NCI-H146 treated with DMSO at 0.1 percent for 48 hours (cell line): ENCODE measurements around the gene PRDM16.
"Not testable (repeated sequence)": the region's sequence is repeated elsewhere in the genome, so short reads cannot be mapped to it uniquely, and the experiment has no call there.

Source experiments
- DNase-seq: peaks from one replicate; lab custom pipeline; 2025; ENCODE audit not compliant: unreplicated experiment; lab: John Stamatoyannopoulos, UW

PRDM16 gene

GRCh38 chr1:3080053-3080955 lies 11.3 kb downstream of the PRDM16 start:
- DNase-seq = no peak

DNA sequence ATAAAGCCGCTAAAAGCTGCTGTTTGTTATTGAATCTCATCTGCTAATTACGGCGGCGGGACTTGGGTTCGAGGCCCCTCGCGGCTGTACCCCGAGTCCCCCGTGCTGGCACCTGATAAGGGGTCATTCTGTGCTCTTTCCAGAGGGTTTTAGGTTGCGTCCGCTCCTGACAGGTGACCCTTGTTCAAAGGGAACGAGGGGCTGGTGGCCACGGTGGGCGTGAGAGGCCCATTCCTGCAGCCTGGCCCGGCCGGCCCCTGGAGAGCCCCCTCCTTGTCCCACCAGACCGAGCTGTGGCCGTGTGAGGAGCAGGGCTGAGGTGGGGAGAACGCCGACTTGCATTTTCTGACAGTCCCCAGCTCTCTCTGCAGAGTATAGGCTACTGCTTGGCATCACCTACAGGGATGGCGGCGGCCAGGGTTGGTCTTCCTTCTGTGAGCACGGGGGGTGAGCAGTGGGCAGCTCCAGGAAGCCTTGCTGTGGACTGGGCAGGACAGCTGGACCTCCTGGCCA lies 12.2 kb downstream of the PRDM16 start:
- no peak for DNase-seq

DNA sequence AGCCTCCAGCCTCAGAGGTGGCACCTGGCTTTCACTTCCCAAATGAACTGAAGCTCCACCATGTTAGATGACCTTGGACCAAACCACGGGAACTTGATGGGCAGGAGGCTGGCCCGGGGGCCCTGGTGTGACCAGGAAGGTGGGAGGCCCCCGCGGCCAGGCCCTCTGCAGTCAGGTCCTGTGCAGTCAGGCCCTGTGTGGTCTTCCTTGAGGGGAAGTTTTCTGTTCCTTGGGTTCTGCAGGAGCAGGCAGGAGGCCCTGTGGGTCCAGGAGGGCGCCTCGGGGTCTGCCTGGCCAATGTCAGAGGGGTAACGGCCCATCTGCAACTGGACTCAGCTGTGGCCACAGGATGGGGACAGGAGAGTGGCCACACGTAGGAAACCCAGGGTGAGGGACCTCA lies 13.0 kb downstream of the PRDM16 start:
- DNase-seq = no peak

DNA sequence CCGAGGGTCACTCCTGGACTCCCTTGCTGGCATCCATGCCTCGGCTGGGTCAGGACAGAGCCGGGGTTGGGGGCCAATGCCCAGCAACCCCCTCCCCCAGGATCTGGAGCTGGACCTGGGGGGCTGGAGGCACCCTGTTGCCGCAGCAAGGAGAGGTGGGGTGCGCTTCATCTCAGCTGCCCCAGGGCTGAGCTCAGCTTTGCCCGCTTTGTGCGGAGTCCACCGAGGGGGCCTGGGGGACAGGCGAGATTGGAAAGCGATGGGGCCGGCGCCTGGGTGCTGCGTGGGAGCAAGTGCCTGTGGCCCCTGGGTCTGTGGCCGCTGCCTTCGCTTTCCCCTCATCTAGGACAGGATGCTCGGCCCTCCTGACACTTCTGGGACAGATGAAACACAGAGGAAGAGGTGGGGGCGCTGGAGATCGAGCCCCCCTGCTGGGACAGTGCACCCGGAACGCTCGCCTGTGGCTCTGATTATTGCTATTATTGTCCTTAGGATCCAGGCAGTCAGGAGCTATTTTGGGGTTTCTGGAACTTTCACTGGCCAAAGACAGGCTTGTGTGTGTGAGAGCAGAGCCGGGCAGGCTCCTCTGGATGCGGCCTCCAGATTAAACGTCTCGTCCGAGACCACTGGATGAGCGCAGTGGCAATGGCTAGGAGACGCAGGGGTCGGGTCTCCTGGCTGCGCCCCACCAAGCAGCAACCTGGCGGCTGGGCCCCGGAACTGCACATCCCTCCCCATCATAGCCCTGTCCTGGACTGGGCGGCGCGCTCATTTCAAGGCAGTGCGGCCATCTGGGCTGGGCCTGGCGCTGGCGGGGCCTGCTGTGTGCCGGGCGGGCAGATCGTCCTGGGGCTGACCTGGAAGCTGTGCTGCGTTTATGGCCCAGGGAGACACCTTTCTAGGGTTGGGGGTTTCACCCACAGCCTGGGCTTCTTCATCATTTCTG lies 13.8 kb downstream of the PRDM16 start:
- DNase-seq = no peak

DNA sequence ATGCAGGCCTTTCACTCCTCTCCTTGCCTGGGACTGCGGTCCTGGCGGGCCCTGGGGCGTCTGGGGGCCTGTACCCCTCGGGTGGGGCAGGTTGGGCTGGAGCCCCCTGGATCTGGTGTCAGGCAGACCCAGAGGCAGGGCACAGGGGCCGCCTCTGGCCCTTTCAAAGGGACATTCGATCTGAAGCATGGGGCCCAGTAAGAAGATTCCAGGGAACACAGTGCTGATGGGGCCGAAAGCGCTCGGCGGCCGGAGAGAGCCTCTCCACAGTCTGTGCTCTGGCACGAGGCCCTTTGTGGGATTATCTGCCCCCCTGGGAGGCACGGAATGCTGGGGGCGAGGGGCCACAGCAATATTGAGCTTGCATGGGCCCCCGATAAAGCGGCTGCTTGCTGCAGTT lies 15.2 kb downstream of the PRDM16 start:
- DNase-seq = no peak

DNA sequence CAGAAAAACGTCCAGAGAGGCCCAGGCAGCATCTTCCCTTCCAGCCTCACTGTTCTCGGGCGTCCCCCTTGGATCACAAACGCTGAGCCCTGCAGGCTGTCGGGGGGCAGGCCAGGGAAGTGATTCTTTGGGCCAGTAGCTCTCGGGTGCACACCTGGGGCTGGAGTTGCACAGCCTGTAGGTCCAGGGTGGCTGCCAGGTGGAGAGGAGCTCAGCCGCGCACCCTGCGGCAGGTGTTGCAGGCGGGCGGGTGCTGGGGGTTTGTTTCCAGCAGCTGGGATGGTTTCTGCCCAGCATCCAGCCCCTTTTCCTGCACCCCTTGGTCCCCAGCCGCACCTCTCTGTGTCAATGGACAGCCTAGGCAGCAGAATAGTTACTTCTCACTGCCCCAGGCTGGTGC lies 15.7 kb downstream of the PRDM16 start:
- no peak for DNase-seq

DNA sequence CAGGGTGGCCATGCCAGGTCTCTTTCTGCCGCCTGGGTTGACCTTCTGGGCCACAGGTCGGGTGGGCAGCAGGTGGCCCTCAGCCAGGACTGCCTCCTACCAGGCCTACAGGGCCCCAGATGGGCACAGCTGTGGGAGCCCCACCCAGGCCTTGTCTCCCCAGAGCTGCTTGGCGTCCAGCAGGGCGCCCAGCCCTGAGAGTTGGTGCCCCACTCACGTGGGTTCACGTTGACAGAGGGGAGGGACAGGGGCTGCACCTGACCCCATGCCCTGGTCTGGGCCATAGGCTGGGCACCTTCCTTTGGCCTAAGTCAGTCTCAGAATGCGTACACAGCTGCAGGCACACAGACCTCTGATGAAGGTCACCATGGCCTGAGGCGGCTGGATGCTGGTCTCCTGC lies 16.7 kb downstream of the PRDM16 start:
- DNase-seq = no peak

DNA sequence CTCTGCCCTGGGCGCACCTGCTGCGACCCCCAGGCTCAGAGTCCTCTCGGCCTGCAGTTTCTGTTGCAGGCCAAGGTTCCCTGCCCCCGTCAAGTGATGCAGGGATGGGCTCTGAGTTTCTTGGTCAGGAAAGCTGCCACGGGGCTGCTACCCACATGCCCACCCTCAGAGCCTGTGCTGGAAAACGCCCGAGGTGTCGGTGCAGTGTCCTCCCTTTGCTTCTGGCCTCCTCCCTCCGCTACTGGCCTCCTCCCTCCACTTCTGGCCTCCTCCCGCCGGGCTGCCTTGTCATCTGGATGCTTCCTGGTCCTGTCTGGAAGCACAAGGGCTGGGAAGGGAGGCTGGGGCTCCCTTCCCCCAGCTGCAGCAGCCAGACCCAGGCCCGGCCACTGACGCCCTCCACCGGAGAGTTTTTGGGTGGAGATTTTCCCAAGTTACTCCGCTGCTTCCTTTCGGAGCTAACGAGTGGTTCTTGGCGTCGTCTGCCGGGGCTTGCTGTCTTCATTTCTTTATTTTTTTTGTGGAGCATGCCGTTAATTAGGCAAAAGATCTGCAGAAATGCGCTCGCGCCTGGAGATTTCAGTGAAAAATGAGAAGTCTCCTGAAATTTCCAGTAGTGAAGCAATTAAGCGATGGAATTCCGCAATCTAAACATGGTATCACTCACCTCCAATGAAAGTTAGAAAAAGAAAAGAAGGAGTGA lies 17.4 kb downstream of the PRDM16 start:
- no peak for DNase-seq

GRCh38 chr1:3087049-3087448 lies 18.0 kb downstream of the PRDM16 start:
- DNase-seq = no peak

DNA sequence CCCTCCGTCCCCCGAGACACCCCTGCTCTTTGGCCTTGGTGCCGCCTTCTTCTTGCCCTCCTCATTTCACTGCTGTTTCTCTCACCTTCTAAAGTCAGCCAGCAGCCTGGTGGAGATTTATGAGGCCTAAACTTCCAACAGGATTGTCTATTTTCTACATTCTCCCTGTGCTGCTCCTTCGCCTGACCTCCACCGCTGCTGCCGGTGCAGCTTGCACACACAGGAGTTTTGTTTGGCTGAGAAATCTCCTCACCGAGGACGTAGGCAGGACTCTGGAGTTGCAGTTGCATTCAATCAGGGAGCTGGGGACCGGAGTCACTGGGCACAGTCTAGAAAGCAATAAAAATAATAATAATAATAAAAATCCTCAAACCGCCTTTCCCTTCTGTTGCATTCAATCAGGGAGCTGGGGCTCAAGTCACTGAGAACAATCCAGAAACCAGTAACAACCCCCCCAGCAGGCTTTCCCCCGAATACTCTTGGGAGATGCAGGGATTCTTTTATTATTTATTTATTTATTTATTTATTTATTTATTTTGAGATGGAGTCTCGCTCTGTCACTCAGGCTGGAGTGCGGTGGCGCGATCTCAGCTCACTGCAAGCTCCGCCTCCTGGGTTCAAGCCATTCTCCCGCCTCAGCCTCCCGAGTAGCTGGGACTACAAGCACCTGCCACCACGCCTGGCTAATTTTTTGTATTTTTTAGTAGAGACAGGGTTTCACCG lies 19.1 kb downstream of the PRDM16 start:
- not testable (repeated sequence) for DNase-seq

GRCh38 chr1:3089490-3089889 lies 20.5 kb downstream of the PRDM16 start:
- no peak for DNase-seq

GRCh38 chr1:3091334-3091733 lies 22.3 kb downstream of the PRDM16 start:
- DNase-seq = no peak

- DNase-seq = no peak
Measured at GRCh38 chr1:3092530-3092929, 23.5 kb downstream of the PRDM16 start.

DNA sequence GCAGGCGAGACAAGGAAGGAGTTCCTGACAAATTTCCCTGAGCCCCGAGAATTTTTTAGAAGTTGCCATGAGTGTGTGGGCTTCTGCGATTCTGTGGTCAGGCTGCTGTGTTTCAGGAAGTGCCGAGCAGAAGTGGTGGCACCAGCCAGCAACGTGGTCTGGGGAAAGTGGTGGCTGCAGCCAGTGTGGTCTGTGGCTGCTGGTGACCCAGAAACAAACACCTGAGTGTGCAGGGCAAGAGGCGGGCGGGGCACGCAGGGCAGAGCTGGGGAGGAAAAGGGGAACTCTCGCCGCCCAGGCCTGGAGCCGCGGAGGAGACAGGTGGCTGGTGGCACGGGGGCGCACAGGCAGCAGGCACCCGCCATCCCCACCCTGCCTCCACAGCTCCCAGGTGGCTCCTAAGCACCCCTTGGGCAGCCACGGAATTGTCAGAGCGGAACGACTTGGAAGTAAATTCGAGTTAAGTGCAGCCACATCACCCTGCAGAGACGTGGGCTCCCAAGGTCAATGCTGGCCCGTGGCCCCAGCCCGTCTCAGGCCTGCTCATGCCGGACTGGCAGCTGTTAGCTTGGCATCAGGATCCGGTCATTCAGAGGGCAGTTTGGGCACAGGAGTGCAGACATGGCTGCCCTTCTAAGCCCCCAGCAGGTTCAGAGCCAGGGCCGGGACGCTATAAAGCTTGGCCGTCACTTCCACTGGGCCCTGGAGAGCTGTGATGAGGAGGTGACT lies 25.1 kb downstream of the PRDM16 start:
- DNase-seq = no peak

GRCh38 chr1:3094863-3095780 lies 26.1 kb downstream of the PRDM16 start:
- DNase-seq = no peak

- DNase-seq = no peak
Measured at GRCh38 chr1:3096345-3096744, 27.3 kb downstream of the PRDM16 start.

- DNase-seq = no peak
Measured at GRCh38 chr1:3097231-3097630, 28.2 kb downstream of the PRDM16 start.

DNA sequence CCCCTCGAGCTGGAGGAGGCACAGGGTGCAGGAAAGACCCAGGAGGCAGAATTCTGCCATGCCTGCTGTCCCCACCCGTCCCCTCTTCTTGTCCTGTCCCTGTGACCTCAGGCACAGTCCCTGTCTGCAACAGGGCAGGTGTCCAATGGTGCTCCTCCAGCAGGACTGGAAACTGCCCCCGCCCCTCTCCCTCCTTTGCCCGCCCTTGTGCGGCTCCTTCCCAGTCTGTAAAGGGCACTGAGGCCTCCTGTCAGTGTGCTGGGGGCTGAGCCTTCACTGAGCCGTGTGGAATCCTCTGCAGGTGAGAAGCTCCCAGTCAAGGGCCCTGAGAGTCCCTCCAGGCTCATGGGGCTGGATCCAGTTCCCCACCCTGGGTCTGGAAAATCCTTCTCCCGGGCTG lies 28.9 kb downstream of the PRDM16 start:
- no peak for DNase-seq

DNA sequence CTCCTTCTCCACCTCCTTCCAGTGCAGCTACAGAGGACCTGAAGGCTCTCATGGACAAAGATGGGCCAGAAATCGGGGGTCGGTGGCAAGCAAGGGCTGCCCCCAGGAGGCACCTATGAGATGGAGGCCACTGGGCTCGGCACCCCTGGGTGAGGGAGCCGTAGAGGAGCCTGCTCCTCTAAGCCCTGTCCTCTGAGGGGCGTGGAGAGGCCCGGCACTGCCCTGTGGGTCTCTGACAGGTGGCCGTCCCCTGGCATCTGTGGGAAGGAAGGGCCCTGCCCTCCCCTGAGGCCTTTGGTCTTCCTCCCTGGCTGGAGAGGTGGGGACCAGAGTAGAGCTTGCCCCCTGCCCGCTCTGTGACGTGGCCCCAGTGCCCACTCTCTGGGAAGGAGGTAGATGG lies 30.9 kb downstream of the PRDM16 start:
- no peak for DNase-seq
